ENCODE measurements around the gene KCND3. TPM values are rescaled to one million over a fixed set of nuclear protein-coding genes. Genes with fewer than 3 reads are reported as not detected.

The KCND3 gene
- total RNA-seq, 1 experiment from 2014 or later, result 0.15 TPM

- no peak overlapping the region for H4K5ac ChIP-seq (ENCODE audit: insufficient read length, low read depth, low read length)
- H3K4me2 ChIP-seq (ENCODE audit: insufficient read depth, insufficient read length, low read length), result no peak overlapping the region
- no peaks in the 10 kb centered on the region; the same call in 1 of the 2 replicates for H3K27me3 ChIP-seq (ENCODE audit: insufficient read depth, low read length)
- H3K9ac ChIP-seq (ENCODE audit: extremely low read depth, insufficient read length, low read length), result no peak overlapping the region
- no peak overlapping the region for H2BK120ac ChIP-seq (ENCODE audit: low read depth, low read length, poor library complexity, severe bottlenecking)
- H4K8ac ChIP-seq (replicated peaks; ENCODE audit: insufficient read length, low read depth, low read length), result no peak overlapping the region
- DNase-seq, result no peak
- H3K79me2 ChIP-seq (ENCODE audit: insufficient read depth, low read length), result no peaks in the 10 kb centered on the region
- no peak overlapping the region for H3K56ac ChIP-seq (ENCODE audit: insufficient read length, low read depth, low read length)
- no peak overlapping the region for H3K4ac ChIP-seq (ENCODE audit: low read depth, low read length)
- no peak overlapping the region for H3K18ac ChIP-seq (ENCODE audit: insufficient read length, low read depth, low read length)
- H2BK20ac ChIP-seq (ENCODE audit: low read depth, low read length, poor library complexity, severe bottlenecking), result no peak overlapping the region
- no peak overlapping the region for H3K27ac ChIP-seq (ENCODE audit: insufficient read length, low read depth, low read length)
- H3K4me1 ChIP-seq (ENCODE audit: insufficient read depth, low read length), result no peaks in the 10 kb centered on the region
- no peak overlapping the region for H2BK5ac ChIP-seq (ENCODE audit: insufficient read length, low read length)
- H2AFZ ChIP-seq (ENCODE audit: low read length), result no peak overlapping the region
- no peaks in the 10 kb centered on the region for H3K9me3 Mint-ChIP-seq
- H3K36me3 Mint-ChIP-seq (ENCODE audit: insufficient read depth in 1 of 3, low read depth in 3 of 3), result peaks cover 4 to 20% (median 18%) of the 10 kb centered on the region in 3 experiments; a peak in 5 of 7 replicates
- no peak overlapping the region for H3K4me3 Mint-ChIP-seq
- no peak overlapping the region for H4K91ac ChIP-seq (ENCODE audit: insufficient read length, low read depth, low read length)
- H3K23ac ChIP-seq (ENCODE audit: insufficient read length, low read depth, low read length), result no peak overlapping the region
- H2BK15ac ChIP-seq (ENCODE audit: low read depth, low read length), result no peak overlapping the region
- no peak overlapping the region for H2BK12ac ChIP-seq (ENCODE audit: insufficient read length, low read depth, low read length)
- H3K23me2 ChIP-seq (ENCODE audit: insufficient read length, low read depth, low read length, poor library complexity, severe bottlenecking), result no peaks in the 10 kb centered on the region
- peaks cover 2% of the 10 kb centered on the region in 2 experiments for H3K4me1 Mint-ChIP-seq
- TF ChIP-seq, protein P1, sequence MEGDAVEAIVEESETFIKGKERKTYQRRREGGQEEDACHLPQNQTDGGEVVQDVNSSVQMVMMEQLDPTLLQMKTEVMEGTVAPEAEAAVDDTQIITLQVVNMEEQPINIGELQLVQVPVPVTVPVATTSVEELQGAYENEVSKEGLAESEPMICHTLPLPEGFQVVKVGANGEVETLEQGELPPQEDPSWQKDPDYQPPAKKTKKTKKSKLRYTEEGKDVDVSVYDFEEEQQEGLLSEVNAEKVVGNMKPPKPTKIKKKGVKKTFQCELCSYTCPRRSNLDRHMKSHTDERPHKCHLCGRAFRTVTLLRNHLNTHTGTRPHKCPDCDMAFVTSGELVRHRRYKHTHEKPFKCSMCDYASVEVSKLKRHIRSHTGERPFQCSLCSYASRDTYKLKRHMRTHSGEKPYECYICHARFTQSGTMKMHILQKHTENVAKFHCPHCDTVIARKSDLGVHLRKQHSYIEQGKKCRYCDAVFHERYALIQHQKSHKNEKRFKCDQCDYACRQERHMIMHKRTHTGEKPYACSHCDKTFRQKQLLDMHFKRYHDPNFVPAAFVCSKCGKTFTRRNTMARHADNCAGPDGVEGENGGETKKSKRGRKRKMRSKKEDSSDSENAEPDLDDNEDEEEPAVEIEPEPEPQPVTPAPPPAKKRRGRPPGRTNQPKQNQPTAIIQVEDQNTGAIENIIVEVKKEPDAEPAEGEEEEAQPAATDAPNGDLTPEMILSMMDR (conservative IDR thresholded peaks at IDR 0.05), result no peak
- H3K9me3 ChIP-seq (ENCODE audit: control insufficient read depth, low read depth, low read length), result no peaks in the 10 kb centered on the region
- no peak overlapping the region for H2AK5ac ChIP-seq (ENCODE audit: insufficient read length, low read length)
- H3K27ac Mint-ChIP-seq, result no peak overlapping the region
- H4K20me1 ChIP-seq (ENCODE audit: control insufficient read depth, insufficient read depth, insufficient read length), result no peaks in the 10 kb centered on the region
- H3K79me1 ChIP-seq (ENCODE audit: insufficient read depth, low read depth, low read length, poor library complexity, severe bottlenecking), result no peaks in the 10 kb centered on the region
- no peak overlapping the region for H3T11ph ChIP-seq (ENCODE audit: low read length)
- no CpG with 5 or more reads among the region's 4 CpGs for WGBS (ENCODE audit: extremely low coverage, insufficient read length, low lambda C conversion rate)
- H3K14ac ChIP-seq (ENCODE audit: insufficient read depth, low read length), result no peak overlapping the region
- no peaks in the 10 kb centered on the region for H3K27me3 Mint-ChIP-seq (ENCODE audit: low read depth)
These were observed 218.6 kb downstream of the KCND3 start for GRCh38 chr1:111770916-111771315.

All from H9 (cell line).